Measurements from ENCODE around the gene PRDM10.
"Not testable (repeated sequence)": the region's sequence is repeated elsewhere in the genome, so short reads cannot be mapped to it uniquely, and the experiment has no call there.

The PRDM10 gene

GRCh38 chr11:130002352-130002845, at the start of gene PRDM10:
Gene PRDM10 (minus strand): TSS chr11:130002835. CDS start chr11:129960964, 41,871 bp downstream.
- peak; percentile 95 for DNase-seq

- DNase-seq: peak; percentile 62
These were observed 48.4 kb upstream of the PRDM10 start for GRCh38 chr11:130051082-130051481.

GRCh38 chr11:130050257-130050656, 47.6 kb upstream of the PRDM10 start:
- DNase-seq: no peak

GRCh38 chr11:130049328-130049771, 46.7 kb upstream of the PRDM10 start:
- DNase-seq: no peak

- DNase-seq: no peak
These were observed 44.5 kb upstream of the PRDM10 start for GRCh38 chr11:130047141-130047540.

GRCh38 chr11:130043575-130043974, 40.9 kb upstream of the PRDM10 start:
- no peak for DNase-seq

- peak; percentile 92 for DNase-seq
These were observed 39.5 kb upstream of the PRDM10 start for GRCh38 chr11:130042093-130042591.

GRCh38 chr11:130040281-130040940, 37.8 kb upstream of the PRDM10 start:
- no peak for DNase-seq

- DNase-seq: no peak
These were observed 35.4 kb upstream of the PRDM10 start for GRCh38 chr11:130037881-130038585.

GRCh38 chr11:130037058-130037457, 34.4 kb upstream of the PRDM10 start:
- peak; percentile 75 for DNase-seq

- DNase-seq: no peak
These were observed 31.6 kb upstream of the PRDM10 start for GRCh38 chr11:130034236-130034635.

GRCh38 chr11:130032931-130033330, 30.3 kb upstream of the PRDM10 start:
- DNase-seq: no peak

GRCh38 chr11:130031945-130032344, 29.3 kb upstream of the PRDM10 start:
- DNase-seq: no peak

- DNase-seq: no peak
These were observed 28.4 kb upstream of the PRDM10 start for GRCh38 chr11:130031056-130031455.

GRCh38 chr11:130029137-130029536, 26.5 kb upstream of the PRDM10 start:
- DNase-seq: no peak

- no peak for DNase-seq
These were observed 22.7 kb upstream of the PRDM10 start for GRCh38 chr11:130025371-130025770.

GRCh38 chr11:130024361-130024760, 21.7 kb upstream of the PRDM10 start:
- DNase-seq: peak; percentile 73

GRCh38 chr11:130023204-130023603, 20.6 kb upstream of the PRDM10 start:
- DNase-seq: peak; percentile 84

GRCh38 chr11:130022799-130023198, 20.2 kb upstream of the PRDM10 start:
- no peak for DNase-seq

- not testable (repeated sequence) for DNase-seq
These were observed 19.0 kb upstream of the PRDM10 start for GRCh38 chr11:130021606-130022005.

- DNase-seq: peak; percentile 69
These were observed 17.7 kb upstream of the PRDM10 start for GRCh38 chr11:130020323-130020722.

- DNase-seq: not testable (repeated sequence)
These were observed 13.2 kb upstream of the PRDM10 start for GRCh38 chr11:130015846-130016245.

GRCh38 chr11:130008326-130008725, 5.7 kb upstream of the PRDM10 start:
- DNase-seq: no peak

GRCh38 chr11:130006929-130007328, 4.3 kb upstream of the PRDM10 start:
- no peak for DNase-seq

Data from fibroblast of skin of right quadriceps (primary cell).